Keratinocyte (primary cell): ENCODE measurements around the gene GEMIN5. TPM values are rescaled to one million over a fixed set of nuclear protein-coding genes. Genes with fewer than 3 reads are reported as not detected.

Experiments used
- DNase-seq: peaks from one replicate; pipeline ENCODE4 v3.0.0-alpha.2; 2011; ENCODE audit warnings: low read depth, missing footprints, low spot score
- FAIRE-seq: peaks from 2 replicates; lab custom pipeline; 2011; peaks lifted over from hg19 to GRCh38; lab: Jason Lieb, UNC
- H2AFZ ChIP-seq: 2 replicates; pipeline ENCODE4 v1.6.0; 2012; ENCODE audit warnings: low read length, control low read depth, inconsistent platforms; ENCODE audit not compliant: control insufficient read depth
- H3K27ac ChIP-seq: 2 replicates; pipeline ENCODE4 v1.5.1; 2011; ENCODE audit warnings: low read length; ENCODE audit not compliant: control insufficient read depth, insufficient read depth
- H3K27me3 ChIP-seq: 3 replicates; pipeline ENCODE4 v1.6.0; 2011; ENCODE audit warnings: low read length; ENCODE audit not compliant: control insufficient read depth, insufficient read depth; ENCODE audit errors: extremely low read depth
- H3K36me3 ChIP-seq, 2 experiments: 2 replicates in 1 of 2; 3 replicates in 1 of 2; pipeline ENCODE4 v1.5.1; 2011; ENCODE audit warnings: low read length in 2 of 2, mild to moderate bottlenecking in 1 of 2; ENCODE audit not compliant: control insufficient read depth in 2 of 2, insufficient read depth in 2 of 2; ENCODE audit errors: extremely low read depth in 1 of 2
- H3K4me1 ChIP-seq: 3 replicates; pipeline ENCODE4 v1.5.1; 2011; ENCODE audit warnings: low read length; ENCODE audit not compliant: control insufficient read depth, insufficient read depth; ENCODE audit errors: extremely low read depth
- H3K4me2 ChIP-seq: 3 replicates; pipeline ENCODE4 v1.6.0; 2011; ENCODE audit warnings: low read depth, low read length; ENCODE audit not compliant: control insufficient read depth, insufficient read depth; ENCODE audit errors: extremely low read depth
- H3K4me3 ChIP-seq, 3 experiments: fragments of 200-600 bp in 1 of 3; sonication (generic) in 1 of 3; 2 replicates in 2 of 3; 3 replicates in 1 of 3; pipeline ENCODE4 v1.5.1; 2011 to 2016; ENCODE audit warnings: low read length in 3 of 3, mild to moderate bottlenecking in 3 of 3, control low read depth in 2 of 3, inconsistent platforms in 1 of 3, low read depth in 1 of 3, mixed read lengths in 1 of 3, mixed run types in 1 of 3, moderate library complexity in 1 of 3; ENCODE audit not compliant: control insufficient read depth in 2 of 3, insufficient read depth in 2 of 3; ENCODE audit errors: extremely low read depth in 1 of 3
- H3K79me2 ChIP-seq: 2 replicates; pipeline ENCODE4 v1.6.0; 2012; ENCODE audit warnings: low read length; ENCODE audit not compliant: control insufficient read depth, insufficient read depth
- H3K9ac ChIP-seq: 3 replicates; pipeline ENCODE4 v1.6.0; 2011; ENCODE audit warnings: low read length; ENCODE audit not compliant: control insufficient read depth, insufficient read depth; ENCODE audit errors: extremely low read depth
- H3K9me1 ChIP-seq: 3 replicates; pipeline ENCODE4 v1.6.0; 2011; ENCODE audit warnings: low read length; ENCODE audit not compliant: control insufficient read depth, insufficient read depth; ENCODE audit errors: extremely low read depth
- H3K9me3 ChIP-seq: 2 replicates; pipeline ENCODE4 v1.5.1; 2012; ENCODE audit warnings: low read depth, low read length; ENCODE audit not compliant: control insufficient read depth
- H4K20me1 ChIP-seq: 3 replicates; pipeline ENCODE4 v1.6.0; 2011; ENCODE audit warnings: low read length; ENCODE audit not compliant: control insufficient read depth, insufficient read depth; ENCODE audit errors: extremely low read depth
- EZH2 ChIP-seq: IDR thresholded peaks from one replicate; pipeline ENCODE4 v1.6.1; 2012; ENCODE audit warnings: inconsistent platforms, mild to moderate bottlenecking, low read length, moderate library complexity
- dilution Hi-C: fragments of 300-500 bp; cut with MboI; formaldehyde crosslinking; loops from one replicate; pipeline ENCODE4 v1.7.0; 2020; ENCODE audit warnings: low sequenced_read_pairs; ENCODE audit not compliant: extremely low pct_ligation_motif_present
- polyA plus RNA-seq, 5 experiments: library from polyadenylated mRNA; depleted of rRNA in 3 of 5; stranded (reverse) in 3 of 5; stranded (forward) in 1 of 5; unstranded in 1 of 5; fragments of >200 nt; gene quantifications; 1 replicate in 1 of 5; 2 replicates in 3 of 5; 3 replicates in 1 of 5; pipeline versions ENCODE4 v1.2.1 to v1.2.3, GENCODE V29; 2011 to 2012; ENCODE audit warnings: missing spikeins in 2 of 5, low read depth in 1 of 5, low replicate concordance in 1 of 5
- TF ChIP-seq, protein P1 (sequence below), 3 experiments: IDR thresholded peaks in 1 of 3; conservative IDR thresholded peaks in 1 of 3; optimal IDR thresholded peaks in 1 of 3; 2 replicates in 2 of 3; 3 replicates in 1 of 3; pipeline versions ENCODE3 to v1.5.1; 2011; ENCODE audit warnings: low read length in 3 of 3, mild to moderate bottlenecking in 3 of 3, moderate library complexity in 2 of 3, control low read depth in 1 of 3, inconsistent platforms in 1 of 3; ENCODE audit not compliant: insufficient read depth in 2 of 3; ENCODE audit errors: extremely low read depth in 1 of 3

Gene GEMIN5
- polyA plus RNA-seq, 1 donor (not counting 4 experiments of a cell fraction or from before 2014, with no cell fraction given): 12.5 TPM

DNA sequence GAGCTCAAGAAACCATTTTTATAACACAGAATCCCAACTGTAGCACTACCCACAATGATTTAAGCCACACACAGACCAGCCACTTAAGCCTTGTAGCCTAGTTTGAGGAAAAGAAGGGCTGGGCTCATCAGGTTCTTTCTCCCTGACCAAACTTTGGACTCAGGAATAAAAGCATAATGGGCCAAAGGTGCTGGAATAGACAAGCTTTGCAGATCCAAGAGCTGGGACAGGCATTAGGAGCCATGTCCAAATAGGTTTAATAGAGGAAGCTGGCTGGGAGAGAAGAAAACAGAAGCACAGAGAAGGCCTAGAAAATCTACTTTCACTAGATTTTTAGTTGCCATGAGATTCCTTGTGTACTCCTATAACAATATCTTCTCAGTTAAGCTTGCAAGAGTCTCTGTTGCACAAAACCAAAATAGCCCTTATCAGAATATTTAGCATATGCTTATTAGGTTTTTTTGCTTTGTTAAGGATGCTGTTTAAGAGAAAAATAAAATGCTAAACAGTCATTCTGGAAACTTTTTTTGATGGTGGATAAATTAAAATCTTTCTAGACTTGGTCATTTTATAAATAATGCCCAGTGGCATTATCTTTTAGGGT lies 41.3 kb downstream of the GEMIN5 start:
- Histone ChIP-seq H3K4me2 (no peak overlapping the region), H4K20me1 (no peaks in the 10 kb centered on the region)
- dilution Hi-C loops: no loop called here

DNA sequence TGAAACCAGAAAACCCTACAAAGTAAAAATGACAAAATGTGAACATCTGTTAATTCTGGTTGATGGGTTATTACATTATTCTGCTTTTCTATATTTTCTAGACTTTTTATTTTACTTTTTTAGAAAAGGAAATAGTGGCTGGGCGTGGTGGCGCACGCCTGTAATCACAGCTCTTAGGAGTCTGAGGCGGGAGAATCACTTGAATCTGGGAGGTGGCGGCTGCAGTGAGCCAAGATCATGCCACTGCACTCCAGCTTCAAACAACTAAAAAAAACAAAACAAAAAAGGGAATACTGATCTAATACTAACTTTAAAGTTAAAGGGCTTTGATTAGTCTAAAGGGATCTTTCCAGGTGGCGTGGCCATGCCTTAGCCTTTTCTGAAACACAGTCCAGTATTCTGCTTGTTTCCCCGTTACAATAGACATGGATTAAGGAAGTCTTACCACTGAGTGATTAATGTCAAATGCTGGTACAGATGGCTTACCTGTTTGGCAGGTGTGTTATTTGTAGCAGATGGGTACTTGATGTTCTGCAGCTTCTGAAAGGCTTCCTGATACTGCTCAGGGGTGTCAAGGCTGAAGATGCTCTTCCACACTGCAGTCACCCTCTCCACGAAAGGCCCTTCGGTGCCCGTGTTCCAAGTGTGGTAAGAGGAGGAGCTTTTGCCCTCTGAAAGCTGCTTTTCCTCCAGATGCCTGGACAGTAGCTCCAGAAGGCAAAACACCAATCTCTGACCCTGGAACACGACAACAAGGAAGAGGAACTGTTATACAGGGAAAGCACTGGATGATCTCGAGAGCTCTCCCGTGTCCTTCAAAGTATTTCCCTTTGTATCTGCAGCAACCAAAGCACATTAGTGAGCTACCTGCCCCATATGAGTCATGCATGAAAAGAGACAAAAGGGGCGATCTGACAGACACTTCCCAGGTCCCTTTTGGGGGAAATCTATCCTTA lies 42.1 kb downstream of the GEMIN5 start:
- no peak overlapping the region for H3K9ac ChIP-seq
- no peak overlapping the region for H3K4me2 ChIP-seq
- no peaks in the 10 kb centered on the region for H3K27me3 ChIP-seq
- no peaks in the 10 kb centered on the region for H3K4me1 ChIP-seq
- DNase-seq (no peak), FAIRE-seq (no peak)
- H3K27ac ChIP-seq: no peak overlapping the region
- TF ChIP-seq EZH2: no peak
- TF ChIP-seq, protein P1, sequence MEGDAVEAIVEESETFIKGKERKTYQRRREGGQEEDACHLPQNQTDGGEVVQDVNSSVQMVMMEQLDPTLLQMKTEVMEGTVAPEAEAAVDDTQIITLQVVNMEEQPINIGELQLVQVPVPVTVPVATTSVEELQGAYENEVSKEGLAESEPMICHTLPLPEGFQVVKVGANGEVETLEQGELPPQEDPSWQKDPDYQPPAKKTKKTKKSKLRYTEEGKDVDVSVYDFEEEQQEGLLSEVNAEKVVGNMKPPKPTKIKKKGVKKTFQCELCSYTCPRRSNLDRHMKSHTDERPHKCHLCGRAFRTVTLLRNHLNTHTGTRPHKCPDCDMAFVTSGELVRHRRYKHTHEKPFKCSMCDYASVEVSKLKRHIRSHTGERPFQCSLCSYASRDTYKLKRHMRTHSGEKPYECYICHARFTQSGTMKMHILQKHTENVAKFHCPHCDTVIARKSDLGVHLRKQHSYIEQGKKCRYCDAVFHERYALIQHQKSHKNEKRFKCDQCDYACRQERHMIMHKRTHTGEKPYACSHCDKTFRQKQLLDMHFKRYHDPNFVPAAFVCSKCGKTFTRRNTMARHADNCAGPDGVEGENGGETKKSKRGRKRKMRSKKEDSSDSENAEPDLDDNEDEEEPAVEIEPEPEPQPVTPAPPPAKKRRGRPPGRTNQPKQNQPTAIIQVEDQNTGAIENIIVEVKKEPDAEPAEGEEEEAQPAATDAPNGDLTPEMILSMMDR (optimal IDR thresholded peaks at IDR 0.05 in 1 of 3, IDR thresholded peaks at IDR 0.05 in 1 of 3, conservative IDR thresholded peaks at IDR 0.05 in 1 of 3; ENCODE audit: extremely low read depth in 1 of 3, insufficient read depth in 2 of 3, low read length in 3 of 3): no peak
- no peaks in the 10 kb centered on the region for H3K9me3 ChIP-seq
- peaks cover 32 to 35% of the 10 kb centered on the region in 2 experiments for H3K36me3 ChIP-seq
- no peaks in the 10 kb centered on the region for H3K9me1 ChIP-seq
- H4K20me1 ChIP-seq: no peaks in the 10 kb centered on the region
- H3K4me3 ChIP-seq: no peak overlapping the region
- H3K79me2 ChIP-seq: no peaks in the 10 kb centered on the region
- H2AFZ ChIP-seq: no peak overlapping the region
- dilution Hi-C loops: no loop called here

More for the DNA sequence above, 41.3 kb downstream of the GEMIN5 start:
- H3K9me1 ChIP-seq: no peaks in the 10 kb centered on the region
- DNase-seq (no peak), FAIRE-seq (no peak)
- TF ChIP-seq, protein P1 (optimal IDR thresholded peaks at IDR 0.05 in 1 of 3, IDR thresholded peaks at IDR 0.05 in 1 of 3, conservative IDR thresholded peaks at IDR 0.05 in 1 of 3; ENCODE audit: extremely low read depth in 1 of 3, insufficient read depth in 2 of 3, low read length in 3 of 3): no peak
- no peak for TF ChIP-seq EZH2
- H2AFZ ChIP-seq: no peak overlapping the region
- H3K27me3 ChIP-seq: no peaks in the 10 kb centered on the region
- no peak overlapping the region for H3K9ac ChIP-seq
- H3K79me2 ChIP-seq: no peaks in the 10 kb centered on the region
- no peaks in the 10 kb centered on the region for H3K9me3 ChIP-seq
- no peaks in the 10 kb centered on the region for H3K4me1 ChIP-seq
- no peak overlapping the region for H3K4me3 ChIP-seq
- peaks cover 27 to 33% of the 10 kb centered on the region in 2 experiments for H3K36me3 ChIP-seq
- H3K27ac ChIP-seq: no peak overlapping the region
